ENCODE measurements around the gene CLEC18A. TPM values are rescaled to one million over a fixed set of nuclear protein-coding genes. Genes with fewer than 3 reads are reported as not detected.

CLEC18A gene
- total and polyA plus RNA-seq, 2 of the 4 experiments (the other 2 are of a cell fraction) = under 0.01 TPM; not detected in 1

DNA sequence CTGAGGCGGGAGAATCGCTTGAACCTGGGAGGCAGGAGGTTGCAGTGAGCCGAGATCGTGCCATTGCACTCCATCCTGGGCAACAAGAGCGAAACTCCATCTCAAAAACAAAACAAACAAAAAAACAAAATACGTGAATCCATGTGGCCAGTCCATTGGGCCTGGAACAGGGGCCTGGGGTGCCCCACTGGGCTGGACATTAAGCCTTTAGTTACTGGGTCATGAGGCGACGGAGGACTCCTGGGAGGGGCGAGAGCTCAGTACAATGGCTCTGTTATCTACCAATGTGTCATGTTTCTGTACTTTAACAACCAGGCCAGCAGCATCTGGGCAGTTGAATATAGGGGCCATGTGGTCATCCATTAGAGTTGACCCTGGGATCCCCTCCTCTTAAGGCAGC, 18.9 kb upstream of the CLEC18A start:
- TF ChIP-seq MXI1 (IDR thresholded peaks at IDR 0.05; ENCODE audit: borderline replicate concordance, low read depth, low read length) (no peak), RCOR1 (IDR thresholded peaks at IDR 0.05; ENCODE audit: insufficient replicate concordance, low read length) (no peak), POLR2A (IDR thresholded peaks at IDR 0.05; ENCODE audit: low read depth, low read length) (no peak), RAD21 (IDR thresholded peaks at IDR 0.05; ENCODE audit: low read length) (no peak), CHD1 (IDR thresholded peaks at IDR 0.05; ENCODE audit: low read depth, low read length) (no peak), NFE2L2 (IDR thresholded peaks at IDR 0.05; ENCODE audit: low read depth, low read length) (no peak), FOS (IDR thresholded peaks at IDR 0.05; ENCODE audit: low read depth, low read length) (no peak), CEBPB (IDR thresholded peaks at IDR 0.05; ENCODE audit: low read depth, low read length) (no peak), SMC3 (IDR thresholded peaks at IDR 0.05; ENCODE audit: low read depth, low read length) (no peak)
- TF ChIP-seq, protein P1, sequence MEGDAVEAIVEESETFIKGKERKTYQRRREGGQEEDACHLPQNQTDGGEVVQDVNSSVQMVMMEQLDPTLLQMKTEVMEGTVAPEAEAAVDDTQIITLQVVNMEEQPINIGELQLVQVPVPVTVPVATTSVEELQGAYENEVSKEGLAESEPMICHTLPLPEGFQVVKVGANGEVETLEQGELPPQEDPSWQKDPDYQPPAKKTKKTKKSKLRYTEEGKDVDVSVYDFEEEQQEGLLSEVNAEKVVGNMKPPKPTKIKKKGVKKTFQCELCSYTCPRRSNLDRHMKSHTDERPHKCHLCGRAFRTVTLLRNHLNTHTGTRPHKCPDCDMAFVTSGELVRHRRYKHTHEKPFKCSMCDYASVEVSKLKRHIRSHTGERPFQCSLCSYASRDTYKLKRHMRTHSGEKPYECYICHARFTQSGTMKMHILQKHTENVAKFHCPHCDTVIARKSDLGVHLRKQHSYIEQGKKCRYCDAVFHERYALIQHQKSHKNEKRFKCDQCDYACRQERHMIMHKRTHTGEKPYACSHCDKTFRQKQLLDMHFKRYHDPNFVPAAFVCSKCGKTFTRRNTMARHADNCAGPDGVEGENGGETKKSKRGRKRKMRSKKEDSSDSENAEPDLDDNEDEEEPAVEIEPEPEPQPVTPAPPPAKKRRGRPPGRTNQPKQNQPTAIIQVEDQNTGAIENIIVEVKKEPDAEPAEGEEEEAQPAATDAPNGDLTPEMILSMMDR (conservative IDR thresholded peaks at IDR 0.05; ENCODE audit: low read depth, low read length) = no peak
- TF ChIP-seq, protein P2, sequence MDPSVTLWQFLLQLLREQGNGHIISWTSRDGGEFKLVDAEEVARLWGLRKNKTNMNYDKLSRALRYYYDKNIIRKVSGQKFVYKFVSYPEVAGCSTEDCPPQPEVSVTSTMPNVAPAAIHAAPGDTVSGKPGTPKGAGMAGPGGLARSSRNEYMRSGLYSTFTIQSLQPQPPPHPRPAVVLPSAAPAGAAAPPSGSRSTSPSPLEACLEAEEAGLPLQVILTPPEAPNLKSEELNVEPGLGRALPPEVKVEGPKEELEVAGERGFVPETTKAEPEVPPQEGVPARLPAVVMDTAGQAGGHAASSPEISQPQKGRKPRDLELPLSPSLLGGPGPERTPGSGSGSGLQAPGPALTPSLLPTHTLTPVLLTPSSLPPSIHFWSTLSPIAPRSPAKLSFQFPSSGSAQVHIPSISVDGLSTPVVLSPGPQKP (IDR thresholded peaks at IDR 0.05; ENCODE audit: borderline replicate concordance, low read depth, low read length) = no peak
- TF ChIP-seq, protein P3, sequence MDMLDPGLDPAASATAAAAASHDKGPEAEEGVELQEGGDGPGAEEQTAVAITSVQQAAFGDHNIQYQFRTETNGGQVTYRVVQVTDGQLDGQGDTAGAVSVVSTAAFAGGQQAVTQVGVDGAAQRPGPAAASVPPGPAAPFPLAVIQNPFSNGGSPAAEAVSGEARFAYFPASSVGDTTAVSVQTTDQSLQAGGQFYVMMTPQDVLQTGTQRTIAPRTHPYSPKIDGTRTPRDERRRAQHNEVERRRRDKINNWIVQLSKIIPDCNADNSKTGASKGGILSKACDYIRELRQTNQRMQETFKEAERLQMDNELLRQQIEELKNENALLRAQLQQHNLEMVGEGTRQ (IDR thresholded peaks at IDR 0.05; ENCODE audit: low read depth, low read length) = no peak
- Histone ChIP-seq H3K27me3 (ENCODE audit: control insufficient read depth, insufficient read depth, low read length) (no peaks in the 10 kb centered on the region), H2BK5ac (ENCODE audit: low read depth, low read length, poor library complexity, severe bottlenecking) (no peak overlapping the region), H3K9me3 (ENCODE audit: control insufficient read depth, insufficient read depth, low read length) (no peaks in the 10 kb centered on the region), H3K56ac (ENCODE audit: extremely low read depth, insufficient read depth, low read length) (no peak overlapping the region), H3K23ac (ENCODE audit: low read depth, low read length) (no peak overlapping the region), H3K4me2 (ENCODE audit: low read depth, low read length) (no peak overlapping the region), H3K79me1 (ENCODE audit: low read depth in 1 of 2, low read length in 2 of 2) (no peaks in the 10 kb centered on the region), H3K36me3 (ENCODE audit: control insufficient read depth, insufficient read depth, low read length) (peaks cover 40% of the 10 kb centered on the region), H3K14ac (replicated peaks; ENCODE audit: low read depth, low read length) (no peak overlapping the region), H2AK9ac (replicated peaks; ENCODE audit: low read depth, low read length, poor library complexity) (no peak overlapping the region), H4K20me1 (ENCODE audit: insufficient read depth, low read length) (no peaks in the 10 kb centered on the region), H3K4ac (ENCODE audit: low read depth, low read length) (no peak overlapping the region), H3K4me1 (ENCODE audit: control insufficient read depth, insufficient read depth, low read length) (peaks cover 2% of the 10 kb centered on the region; the same call in 1 of the 2 replicates), H3K4me3 (ENCODE audit: insufficient read depth, low read depth, low read length) (no peak overlapping the region), H2AFZ (replicated peaks; ENCODE audit: low read length, poor library complexity) (no peak overlapping the region), H3K27ac (ENCODE audit: insufficient read depth, low read length) (no peak overlapping the region), H4K5ac (ENCODE audit: low read depth, low read length) (no peak overlapping the region), H2BK120ac (ENCODE audit: low read depth, low read length) (no peak overlapping the region), H4K8ac (ENCODE audit: low read depth in 2 of 2, low read length in 2 of 2) (no peak overlapping the region), H2BK20ac (ENCODE audit: low read depth, low read length) (no peak overlapping the region), H2BK15ac (ENCODE audit: low read depth, low read length) (no peak overlapping the region), H3K18ac (ENCODE audit: low read depth, low read length) (no peak overlapping the region), H4K91ac (ENCODE audit: insufficient read depth, low read depth, low read length) (no peak overlapping the region), H2AK5ac (ENCODE audit: low read depth, low read length) (no peak overlapping the region), H3K9ac (ENCODE audit: low read depth, low read length) (no peak overlapping the region), H3K9me1 (ENCODE audit: insufficient read depth, low read length) (no peaks in the 10 kb centered on the region)
- CTCF ChIA-PET = interaction anchor here (1.2 kb wide), 1 partner anchor 135 kb away, joined by 3 read pairs; no protein-coding TSS in a partner anchor
- 67% methylated on average over 3 of the region's 9 CpGs; no CpG with 5 or more reads in 1 of the 2 experiments for WGBS, 2 experiments (ENCODE audit: extremely low coverage in 2 of 2, insufficient read length in 1 of 2)
- DNase-seq (no peak), ATAC-seq (ENCODE audit: low read depth) (no peak)
- dilution Hi-C loops (cut with HindIII; ENCODE audit: low sequenced_read_pairs, unreplicated experiment) = no loop called here
- no TSS peak for BruUV-seq (replicated peaks)
- intact Hi-C loops (cut with micrococcal nuclease) = loop anchor here (5.0 kb wide), 1 partner anchor 220 kb away; no protein-coding TSS in a partner anchor
- in situ Hi-C loops (cut with MboI; ENCODE audit: low sequenced_read_pairs) = loop anchor here (5.0 kb wide), 1 partner anchor 135 kb away; no protein-coding TSS in a partner anchor
- POLR2A ChIA-PET (ENCODE audit: unreplicated experiment) = no interaction called here
